Stomach (tissue), 9 donors: ENCODE data around the gene VPS41. TPM values are rescaled to one million over a fixed set of nuclear protein-coding genes. Genes with fewer than 3 reads are reported as not detected.
"Not testable (repeated sequence)": the region's sequence is repeated elsewhere in the genome, so short reads cannot be mapped to it uniquely, and the experiment has no call there.

Source experiments
- DNase-seq, 2 donors: peaks; one replicate each; pipeline versions ENCODE4 v3.0.0 to v3.0.0-alpha.2; 2013 to 2019
- H3K27ac ChIP-seq, 5 donors: fragments of 200-600 bp in 4 of 5; sonication (generic) in 4 of 5; one replicate each; pipeline ENCODE4 v1.5.1; 2013 to 2019; ENCODE audit warnings: mild to moderate bottlenecking in 1 of 5, moderate library complexity in 1 of 5
- H3K27me3 ChIP-seq, 3 donors: fragments of 200-600 bp; sonication (generic); one replicate each; pipeline ENCODE4 v1.5.1; 2017 to 2019; ENCODE audit warnings: mixed run types in 1 of 3
- H3K36me3 ChIP-seq, 4 donors: fragments of 200-600 bp; sonication (generic); 1 replicate in 3 of 4; 2 replicates in 1 of 4; pipeline ENCODE4 v1.5.1; 2016 to 2019
- H3K4me1 ChIP-seq, 4 donors: fragments of 200-600 bp; sonication (generic); one replicate each; pipeline ENCODE4 v1.5.1; 2016 to 2019
- H3K4me3 ChIP-seq, 4 donors: fragments of 200-600 bp; sonication (generic) in 3 of 4; one replicate each; pipeline ENCODE4 v1.5.1; 2016 to 2019; ENCODE audit warnings: mild to moderate bottlenecking in 1 of 4
- H3K9me3 ChIP-seq, 4 donors: fragments of 200-600 bp; sonication (generic); one replicate each; pipeline ENCODE4 v1.5.1; 2016 to 2019
- EP300 ChIP-seq: sonication (generic); formaldehyde crosslinking; IDR thresholded peaks from one replicate; pipeline ENCODE4 v1.6.1; 2017; ENCODE audit warnings: antibody characterized with exemption
- POLR2A ChIP-seq, 4 donors: fragments of 450-650 bp; IDR thresholded peaks; one replicate each; pipeline ENCODE4 v1.6.1; 2016; ENCODE audit warnings: antibody characterized with exemption in 4 of 4, control low read depth in 2 of 4, mild to moderate bottlenecking in 1 of 4, moderate library complexity in 1 of 4
- POLR2AphosphoS5 ChIP-seq, 3 donors: sonication (generic); formaldehyde crosslinking; IDR thresholded peaks; one replicate each; pipeline ENCODE4 v1.6.1; 2016; ENCODE audit warnings: antibody characterized with exemption in 3 of 3
- WGBS, 5 donors: extraction: QIAGEN DNeasy Blood & Tissue Kit in 3 of 5; methylation state at CpG; one replicate each; pipeline versions ENCODE4 v1.1.5 to v1.1.7; 2013 to 2018; 5-methylcytosine and 5-hydroxymethylcytosine counted together
- intact Hi-C: fragments of 100-400 bp; cut with DNase I; formaldehyde crosslinking; loops from one replicate; pipeline ENCODE4 v1.15.1; 2023; ENCODE audit warnings: low total_unique reads
- polyA plus RNA-seq, 3 donors: library from polyadenylated mRNA; stranded (reverse); fragments of 200-250 nt; gene quantifications; one replicate each; pipeline ENCODE4 v1.2.3, GENCODE V29; 2013
- total RNA-seq, 5 donors: library from RNA; depleted of rRNA; stranded (reverse); fragments of >200 nt; gene quantifications; one replicate each; pipeline versions ENCODE4 v1.1.0 to v1.2.3, GENCODE V29; 2014 to 2016
- TF ChIP-seq, protein P1 (sequence below), 7 experiments: fragments of 450-650 bp in 4 of 7; fragments of 200-600 bp in 3 of 7; sonication (generic) in 3 of 7; IDR thresholded peaks; one replicate each; pipeline ENCODE4 v1.5.1; 2016 to 2019; ENCODE audit warnings: antibody characterized with exemption in 7 of 7, control low read depth in 2 of 7, mild to moderate bottlenecking in 1 of 7
- donor health status: healthy with polysubstance abuse.
- donor health status: Bipolar disorder and iron deficiency.
- donor health status: healthy.

The VPS41 gene
- total and polyA plus RNA-seq, 8 donors, result 8.2 to 122 (median 41.4) TPM

DNA sequence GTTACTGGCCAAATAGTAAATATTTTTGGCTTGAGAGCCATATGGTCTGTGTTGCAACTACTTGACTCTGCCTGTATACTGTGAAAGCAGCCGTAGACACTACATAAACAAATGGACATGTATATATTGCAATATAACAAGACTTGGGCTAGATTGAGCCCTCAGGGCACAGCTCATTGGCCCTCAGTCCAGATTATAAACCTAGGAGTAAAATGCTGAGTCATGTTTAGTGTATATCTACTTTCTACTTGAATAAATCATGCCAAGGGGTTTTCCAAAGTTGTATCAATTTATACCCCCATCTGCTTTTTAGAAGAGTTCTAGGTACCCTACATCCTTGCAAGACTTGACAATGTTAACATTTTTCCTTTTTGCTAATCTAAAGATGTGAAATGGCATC is 41.3 kb upstream of the VPS41 start:
- 55 to 69% (median 60%) methylated on average over 1 of the region's 1 CpG for WGBS, 5 donors
- no peak overlapping the region for H3K27ac ChIP-seq
- H3K27me3 ChIP-seq, result no peaks in the 10 kb centered on the region
- no peak for DNase-seq
- no peaks in the 10 kb centered on the region for H3K9me3 ChIP-seq
- no peak overlapping the region for H3K4me3 ChIP-seq
- H3K4me1 ChIP-seq, result no peaks in the 10 kb centered on the region
- TF ChIP-seq EP300 (no peak), POLR2A (IDR thresholded peaks at IDR 0.05) (no peak), POLR2AphosphoS5 (IDR thresholded peaks at IDR 0.05) (no peak)
- TF ChIP-seq, protein P1, sequence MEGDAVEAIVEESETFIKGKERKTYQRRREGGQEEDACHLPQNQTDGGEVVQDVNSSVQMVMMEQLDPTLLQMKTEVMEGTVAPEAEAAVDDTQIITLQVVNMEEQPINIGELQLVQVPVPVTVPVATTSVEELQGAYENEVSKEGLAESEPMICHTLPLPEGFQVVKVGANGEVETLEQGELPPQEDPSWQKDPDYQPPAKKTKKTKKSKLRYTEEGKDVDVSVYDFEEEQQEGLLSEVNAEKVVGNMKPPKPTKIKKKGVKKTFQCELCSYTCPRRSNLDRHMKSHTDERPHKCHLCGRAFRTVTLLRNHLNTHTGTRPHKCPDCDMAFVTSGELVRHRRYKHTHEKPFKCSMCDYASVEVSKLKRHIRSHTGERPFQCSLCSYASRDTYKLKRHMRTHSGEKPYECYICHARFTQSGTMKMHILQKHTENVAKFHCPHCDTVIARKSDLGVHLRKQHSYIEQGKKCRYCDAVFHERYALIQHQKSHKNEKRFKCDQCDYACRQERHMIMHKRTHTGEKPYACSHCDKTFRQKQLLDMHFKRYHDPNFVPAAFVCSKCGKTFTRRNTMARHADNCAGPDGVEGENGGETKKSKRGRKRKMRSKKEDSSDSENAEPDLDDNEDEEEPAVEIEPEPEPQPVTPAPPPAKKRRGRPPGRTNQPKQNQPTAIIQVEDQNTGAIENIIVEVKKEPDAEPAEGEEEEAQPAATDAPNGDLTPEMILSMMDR (IDR thresholded peaks at IDR 0.05), result no peak
- no peaks in the 10 kb centered on the region for H3K36me3 ChIP-seq
- intact Hi-C loops, result no loop called here

DNA sequence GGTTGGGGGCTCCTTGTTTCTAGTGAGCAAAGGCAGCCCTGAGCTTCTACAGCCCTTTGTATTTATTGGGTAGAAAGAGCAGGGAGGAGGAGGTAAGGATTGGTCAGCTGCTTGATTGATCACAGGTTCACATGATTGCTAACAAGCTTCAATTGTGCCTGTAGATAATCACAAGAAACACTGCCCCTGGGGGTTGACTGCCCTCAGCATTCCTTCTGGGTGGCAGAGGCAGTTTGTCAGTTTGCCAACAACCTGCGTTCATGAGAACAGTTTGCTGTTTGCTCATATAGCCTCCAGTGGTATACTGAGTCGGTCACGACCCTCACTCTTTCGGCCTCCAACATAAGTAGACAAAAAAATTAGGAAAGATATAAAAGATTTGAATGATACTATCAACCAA is 38.5 kb upstream of the VPS41 start:
- H3K4me3 ChIP-seq, H3K27ac ChIP-seq, H3K9me3 ChIP-seq, intact Hi-C loops, DNase-seq, H3K4me1 ChIP-seq, H3K27me3 ChIP-seq, H3K36me3 ChIP-seq: not testable (repeated sequence)
- whole genome bisulfite sequencing, 5 donors, result 85 to 90% (median 89%) methylated on average over 4 of the region's 4 CpGs

DNA sequence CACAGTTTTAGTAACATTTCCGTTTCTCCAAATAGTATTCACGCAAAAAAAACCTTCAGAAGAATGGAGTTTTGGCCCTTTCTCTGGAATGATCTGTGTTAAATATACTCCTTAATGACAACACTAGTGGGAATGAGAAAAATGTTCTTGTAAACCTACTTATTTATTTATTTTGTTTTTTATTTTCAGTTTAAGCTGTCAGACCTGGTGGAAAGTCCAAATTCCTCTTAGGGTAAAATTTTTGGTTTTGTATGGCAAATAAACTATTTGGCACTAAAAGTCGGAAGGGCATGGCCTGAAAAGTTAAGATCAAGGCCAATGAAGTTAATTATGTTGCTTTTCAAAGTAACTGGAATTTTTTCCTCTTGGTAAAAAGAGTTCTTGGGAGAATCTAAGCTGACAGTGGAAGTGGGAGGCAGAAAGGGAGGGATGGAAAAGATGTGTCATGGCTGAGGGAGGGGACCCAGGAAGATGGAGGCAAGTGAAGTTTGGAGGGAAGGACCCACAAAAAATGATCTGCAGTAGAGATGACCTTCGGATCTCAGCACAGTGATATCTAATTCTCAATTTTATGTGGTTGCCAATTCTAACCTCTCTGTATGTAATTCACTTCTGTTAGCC is 33.5 kb upstream of the VPS41 start:
- Histone ChIP-seq H3K36me3 (no peaks in the 10 kb centered on the region), H3K4me1 (no peaks in the 10 kb centered on the region), H3K4me3 (no peak overlapping the region), H3K27me3 (no peaks in the 10 kb centered on the region), H3K27ac (no peak overlapping the region), H3K9me3 (no peaks in the 10 kb centered on the region)
- intact Hi-C loops, result no loop called here
- DNase-seq, result no peak
- 72 to 88% (median 82%) methylated on average over 4 of the region's 4 CpGs for WGBS, 5 donors
- TF ChIP-seq POLR2AphosphoS5 (IDR thresholded peaks at IDR 0.05) (no peak), POLR2A (IDR thresholded peaks at IDR 0.05) (no peak), EP300 (no peak)
- TF ChIP-seq, protein P1 (IDR thresholded peaks at IDR 0.05), result no peak

DNA sequence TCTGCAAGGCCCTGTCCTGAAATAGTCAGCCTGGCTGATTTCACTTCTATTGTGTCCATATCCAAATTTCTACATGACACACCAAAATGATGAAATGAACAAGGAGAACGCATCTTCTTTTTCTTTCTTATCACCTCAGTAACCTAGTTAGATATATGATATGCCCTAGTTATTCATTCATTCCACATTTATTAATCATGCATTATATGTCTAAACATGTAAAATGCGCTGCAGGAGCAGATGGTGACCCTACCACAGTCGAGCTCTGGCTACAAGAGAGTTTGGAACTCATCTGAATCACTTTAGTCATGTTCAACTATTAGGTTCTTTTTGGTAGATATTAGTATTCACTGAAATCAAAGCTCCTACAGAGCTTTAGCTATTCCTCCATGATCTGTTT is 31.8 kb upstream of the VPS41 start:
- H3K4me3 ChIP-seq, result no peak overlapping the region
- intact Hi-C loops, result no loop called here
- no peak overlapping the region for H3K27ac ChIP-seq
- DNase-seq, result no peak
- H3K36me3 ChIP-seq, result no peaks in the 10 kb centered on the region
- H3K27me3 ChIP-seq, result no peaks in the 10 kb centered on the region
- WGBS, 5 donors, result 82 to 94% (median 84%) methylated on average over 3 of the region's 3 CpGs
- no peaks in the 10 kb centered on the region for H3K9me3 ChIP-seq
- H3K4me1 ChIP-seq, result no peaks in the 10 kb centered on the region
- TF ChIP-seq, protein P1 (IDR thresholded peaks at IDR 0.05), result no peak
- no peak for TF ChIP-seq POLR2AphosphoS5 (IDR thresholded peaks at IDR 0.05)
- TF ChIP-seq EP300, result no peak
- no peak for TF ChIP-seq POLR2A (IDR thresholded peaks at IDR 0.05)

DNA sequence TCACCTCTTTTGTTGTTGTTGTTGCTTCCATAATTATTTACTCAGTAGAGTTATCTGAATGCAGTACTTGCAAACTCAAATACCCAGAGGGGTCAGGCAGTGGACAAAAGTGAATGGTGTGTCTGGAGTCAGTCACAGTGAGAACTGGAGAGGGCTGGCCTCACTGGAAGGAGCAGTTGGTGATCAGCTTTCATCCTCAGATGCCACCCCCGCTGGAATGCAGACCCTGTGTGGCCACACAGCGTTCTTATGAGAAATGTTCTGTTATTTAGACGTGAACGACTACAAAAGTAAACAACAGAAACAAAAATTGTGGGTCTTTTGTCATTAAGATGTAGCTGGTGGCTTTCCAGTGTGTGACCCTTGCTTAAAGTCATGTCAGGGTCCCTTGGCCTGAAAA is 29.6 kb upstream of the VPS41 start:
- Histone ChIP-seq H3K4me3 (no peak overlapping the region), H3K27ac (no peak overlapping the region), H3K27me3 (no peaks in the 10 kb centered on the region), H3K4me1 (no peaks in the 10 kb centered on the region), H3K9me3 (no peaks in the 10 kb centered on the region), H3K36me3 (no peaks in the 10 kb centered on the region)
- intact Hi-C loops, result no loop called here
- TF ChIP-seq, protein P1 (IDR thresholded peaks at IDR 0.05), result no peak
- no peak for TF ChIP-seq EP300
- no peak for TF ChIP-seq POLR2A (IDR thresholded peaks at IDR 0.05)
- no peak for DNase-seq
- WGBS, 5 donors, result 50 to 70% (median 52%) methylated on average over 4 of the region's 4 CpGs
